GM20000 (cell line): ENCODE data around the gene DLAT.
"Not testable (repeated sequence)": the region's sequence is repeated elsewhere in the genome, so short reads cannot be mapped to it uniquely, and the experiment has no call there.

Source experiments
- DNase-seq: peaks from one replicate; pipeline ENCODE4 v3.0.0; 2012; ENCODE audit warnings: low spot score
- TF ChIP-seq, protein P1 (sequence below): IDR thresholded peaks from 2 replicates; pipeline ENCODE4 v1.5.1; 2012; ENCODE audit warnings: mild to moderate bottlenecking, control low read depth; ENCODE audit errors: extremely low read depth, missing control alignments

The DLAT gene

DNA sequence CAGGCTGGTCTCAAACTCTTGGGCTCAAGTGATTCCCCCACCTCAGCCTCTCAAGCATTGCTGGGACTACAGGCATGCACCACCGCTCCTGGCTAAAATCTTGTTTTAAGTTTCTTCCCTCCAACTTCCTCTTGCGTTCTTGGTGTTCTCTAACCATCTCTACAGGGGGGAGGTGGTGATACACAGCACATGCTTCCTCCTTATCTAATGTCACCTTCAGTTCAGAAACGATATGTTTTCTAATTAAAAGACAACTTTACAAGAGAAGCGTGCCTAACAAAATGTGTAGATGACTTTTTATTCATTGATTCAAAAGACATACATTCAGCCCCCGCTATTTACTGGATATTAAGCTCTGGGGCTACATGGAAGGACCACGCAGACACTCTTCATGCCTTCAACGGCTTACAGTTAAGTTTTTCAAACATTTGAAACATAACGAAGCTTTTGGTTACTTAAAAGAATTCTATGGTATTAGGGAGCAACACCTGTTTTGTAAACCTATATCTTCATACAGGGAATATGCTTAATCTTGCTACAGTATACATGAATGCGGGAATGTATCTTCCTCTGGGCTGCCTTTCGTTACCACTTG lies 933 bp upstream of the DLAT start:
- TF ChIP-seq, protein P1, sequence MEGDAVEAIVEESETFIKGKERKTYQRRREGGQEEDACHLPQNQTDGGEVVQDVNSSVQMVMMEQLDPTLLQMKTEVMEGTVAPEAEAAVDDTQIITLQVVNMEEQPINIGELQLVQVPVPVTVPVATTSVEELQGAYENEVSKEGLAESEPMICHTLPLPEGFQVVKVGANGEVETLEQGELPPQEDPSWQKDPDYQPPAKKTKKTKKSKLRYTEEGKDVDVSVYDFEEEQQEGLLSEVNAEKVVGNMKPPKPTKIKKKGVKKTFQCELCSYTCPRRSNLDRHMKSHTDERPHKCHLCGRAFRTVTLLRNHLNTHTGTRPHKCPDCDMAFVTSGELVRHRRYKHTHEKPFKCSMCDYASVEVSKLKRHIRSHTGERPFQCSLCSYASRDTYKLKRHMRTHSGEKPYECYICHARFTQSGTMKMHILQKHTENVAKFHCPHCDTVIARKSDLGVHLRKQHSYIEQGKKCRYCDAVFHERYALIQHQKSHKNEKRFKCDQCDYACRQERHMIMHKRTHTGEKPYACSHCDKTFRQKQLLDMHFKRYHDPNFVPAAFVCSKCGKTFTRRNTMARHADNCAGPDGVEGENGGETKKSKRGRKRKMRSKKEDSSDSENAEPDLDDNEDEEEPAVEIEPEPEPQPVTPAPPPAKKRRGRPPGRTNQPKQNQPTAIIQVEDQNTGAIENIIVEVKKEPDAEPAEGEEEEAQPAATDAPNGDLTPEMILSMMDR, result no peak
- DNase-seq, result peak; percentile 51

DNA sequence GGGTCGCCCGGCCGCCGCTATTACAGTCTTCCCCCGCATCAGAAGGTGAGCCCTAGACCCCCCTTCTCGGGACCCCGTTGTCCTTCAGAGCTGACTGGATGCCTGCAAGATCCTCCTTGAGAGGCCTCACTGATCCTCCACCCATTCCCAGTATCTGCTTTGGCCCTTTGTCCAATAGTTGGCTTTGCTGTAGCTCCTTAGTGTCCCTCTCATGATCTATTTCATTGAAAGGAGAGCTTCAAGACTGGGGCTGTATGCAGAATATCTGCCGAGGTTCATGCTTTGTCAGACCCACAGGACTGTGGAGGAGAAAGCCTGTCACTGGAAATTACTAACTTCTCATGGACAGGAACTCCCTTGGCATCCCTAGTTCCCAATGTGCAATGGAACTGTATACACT lies 499 bp downstream of the DLAT start:
- TF ChIP-seq, protein P1, result no peak
- peak; percentile 34 for DNase-seq

DNA sequence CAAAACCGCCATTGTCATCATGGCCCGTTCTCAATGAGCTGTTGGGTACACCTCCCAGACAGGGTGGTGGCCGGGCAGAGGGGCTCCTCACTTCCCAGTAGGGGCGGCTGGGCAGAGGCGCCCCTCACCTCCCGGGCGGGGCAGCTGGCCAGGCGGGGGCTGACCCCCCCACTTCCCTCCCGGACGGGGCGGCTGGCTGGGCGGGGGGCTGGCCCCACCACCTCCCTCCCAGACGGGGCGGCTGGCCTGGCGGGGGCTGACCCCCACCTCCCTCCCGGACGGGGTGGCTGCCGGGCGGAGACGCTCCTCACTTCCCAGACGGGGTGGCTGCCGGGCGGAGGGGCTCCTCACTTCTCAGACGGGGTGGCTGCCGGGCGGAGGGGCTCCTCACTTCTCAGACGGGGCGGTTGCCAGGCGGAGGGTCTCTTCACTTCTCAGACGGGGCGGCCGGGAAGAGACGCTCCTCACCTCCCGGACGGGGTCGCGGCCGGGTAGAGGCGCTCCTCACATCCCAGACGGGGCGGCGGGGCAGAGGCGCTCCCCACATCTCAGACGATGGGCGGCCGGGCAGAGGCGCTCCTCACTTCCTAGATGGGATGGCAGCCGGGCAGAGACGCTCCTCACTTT lies 1.7 kb downstream of the DLAT start:
- not testable (repeated sequence) for DNase-seq

DNA sequence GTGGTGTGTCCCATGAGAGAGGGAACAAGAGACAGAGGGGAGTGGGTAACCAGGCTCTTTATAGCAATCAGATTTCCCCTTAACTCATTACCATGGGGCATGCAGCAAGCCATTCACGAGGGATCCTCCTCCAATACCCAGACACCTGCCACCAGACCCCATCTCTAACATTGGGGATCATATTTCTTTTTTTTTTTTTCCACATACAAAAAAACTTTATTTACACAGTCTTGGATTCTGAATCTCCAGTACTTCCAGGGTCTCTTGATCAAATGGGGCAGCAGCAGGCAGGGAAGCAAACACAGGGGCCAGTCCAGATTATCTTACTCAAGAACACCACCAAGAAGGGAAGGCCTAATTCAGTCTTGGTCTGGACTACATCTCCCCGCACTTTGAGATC lies 4.3 kb downstream of the DLAT start:
- no peak for DNase-seq
- TF ChIP-seq, protein P1, result no peak

DNA sequence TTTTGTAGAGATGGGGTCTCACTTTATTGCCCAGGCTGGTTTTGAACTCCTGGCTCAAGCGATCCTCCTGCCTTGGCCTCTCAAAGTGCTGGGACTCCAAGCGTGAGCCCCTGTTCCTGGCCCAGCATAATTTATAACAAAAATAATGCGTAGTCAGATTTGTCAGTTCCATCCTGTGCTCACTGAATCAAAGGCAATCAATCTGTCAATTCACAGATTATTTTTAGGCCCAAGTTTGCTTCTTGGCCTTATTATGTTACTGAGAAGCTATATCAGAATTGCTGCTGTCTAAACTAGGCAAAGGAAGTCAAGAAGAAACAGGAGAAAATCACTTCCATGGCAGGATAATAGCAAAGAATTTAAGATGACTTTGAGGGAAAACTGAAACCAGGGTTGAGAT lies 8.7 kb downstream of the DLAT start:
- DNase-seq, result no peak
- TF ChIP-seq, protein P1, result no peak

DNA sequence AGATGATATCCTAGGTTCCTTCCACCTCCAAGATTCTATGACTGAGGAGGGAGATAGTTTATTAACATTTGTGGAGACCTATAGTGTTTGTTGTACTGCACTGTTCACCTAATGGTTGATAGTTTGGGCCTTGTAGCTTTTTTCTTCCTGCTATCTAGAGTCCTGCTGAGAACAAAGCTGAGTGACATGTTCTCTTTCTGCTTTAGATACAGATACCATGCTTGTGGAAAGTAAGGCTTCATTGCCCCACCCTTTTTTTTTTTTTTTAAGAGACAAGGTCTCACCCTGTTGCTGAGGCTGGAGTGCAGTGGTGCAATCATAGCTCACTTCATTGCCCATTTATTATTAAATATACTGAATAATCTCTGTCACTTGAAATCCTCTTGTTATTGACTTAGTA lies 12.3 kb downstream of the DLAT start:
- no peak for DNase-seq
- TF ChIP-seq, protein P1, result no peak

DNA sequence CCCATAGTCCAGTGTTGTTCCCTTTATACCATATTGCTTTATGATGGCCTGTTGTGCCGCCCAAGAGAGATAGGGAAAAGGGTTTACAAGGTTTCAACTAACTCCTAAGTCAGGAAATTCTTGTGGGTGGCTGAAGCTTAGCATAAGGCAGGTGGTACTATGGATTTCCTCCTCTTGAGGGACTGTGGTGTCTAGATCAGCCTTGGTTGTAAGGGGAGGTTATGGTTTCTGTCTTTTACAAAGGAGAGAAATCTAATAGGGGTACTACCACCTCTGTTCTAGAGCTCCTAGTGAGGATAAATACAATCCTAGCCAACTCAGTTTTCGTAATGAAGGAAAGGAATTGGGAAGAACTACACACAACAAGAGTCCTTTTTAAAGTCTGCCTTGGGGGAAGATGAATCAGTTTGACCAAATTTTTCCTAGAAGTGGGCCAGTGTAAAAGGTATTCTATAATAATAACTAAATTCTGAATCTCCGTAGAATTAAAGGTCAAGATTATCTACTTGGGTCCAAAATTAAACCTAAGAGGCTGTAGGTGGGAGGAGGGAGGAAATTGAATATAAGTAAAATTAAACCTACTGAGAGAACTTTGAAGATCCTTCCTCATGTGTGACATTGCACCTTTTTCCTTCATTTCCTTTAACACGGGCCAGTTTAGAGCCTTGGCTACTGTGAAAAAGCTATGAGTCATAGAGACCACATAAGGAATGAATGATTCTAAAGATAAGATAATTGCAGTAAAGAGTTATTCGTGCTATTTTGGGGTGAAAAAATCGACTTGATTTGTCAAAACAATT lies 17.2 kb downstream of the DLAT start:
- TF ChIP-seq, protein P1, result no peak
- DNase-seq, result no peak
